HG03575 (cell line): ENCODE data around the gene ADGRF4.
"Not testable (repeated sequence)": the region's sequence is repeated elsewhere in the genome, so short reads cannot be mapped to it uniquely, and the experiment has no call there.

Experiments used
- ATAC-seq: cut with Tn5 transposase; IDR thresholded peaks from one replicate; pipeline ENCODE4 v1.9.1; 2021; ENCODE audit not compliant: unreplicated experiment, insufficient number of reproducible peaks, low FRiP score; ENCODE audit errors: extremely low read depth

ADGRF4 gene

GRCh38 chr6:47724300-47724699 is 25.9 kb downstream of the ADGRF4 start:
- no peak for ATAC-seq

- no peak for ATAC-seq
Measured at GRCh38 chr6:47727391-47727790, 29.0 kb downstream of the ADGRF4 start.

GRCh38 chr6:47729019-47729418 is 30.6 kb downstream of the ADGRF4 start:
- no peak for ATAC-seq

- no peak for ATAC-seq
Measured at GRCh38 chr6:47729457-47729856, 31.1 kb downstream of the ADGRF4 start.

DNA sequence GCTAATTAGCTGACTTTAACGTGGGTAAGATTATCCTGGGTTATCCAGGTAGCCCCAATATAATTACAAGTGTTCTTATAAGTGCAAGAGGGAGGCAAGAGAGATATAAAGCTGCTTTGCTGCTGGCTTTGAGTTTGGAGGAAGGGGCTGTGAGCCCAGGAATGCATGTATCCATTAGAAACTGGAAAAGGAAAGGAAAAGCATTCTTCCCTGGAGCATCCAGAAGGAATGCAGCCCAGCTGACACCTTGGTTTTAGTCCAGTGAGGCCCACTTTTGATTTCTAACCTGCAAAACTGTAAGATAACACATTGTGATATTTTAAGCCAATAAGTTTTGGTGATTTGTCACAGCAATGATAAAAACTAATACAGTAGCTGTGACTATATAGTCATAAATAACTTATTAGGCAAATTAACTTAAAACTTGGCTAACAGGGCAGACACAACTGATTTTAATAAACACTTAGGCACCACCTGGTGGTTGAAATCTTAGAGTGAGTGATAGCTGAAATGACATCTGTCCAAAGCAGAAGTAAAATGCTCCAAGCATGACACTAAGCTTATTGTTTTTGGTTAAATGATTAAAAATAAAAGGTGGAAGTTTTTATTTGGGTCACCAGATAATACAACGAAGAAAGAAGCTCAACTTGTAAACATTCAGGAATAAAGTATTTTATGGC is 35.6 kb downstream of the ADGRF4 start:
- no peak for ATAC-seq

GRCh38 chr6:47734831-47735481 is 36.6 kb downstream of the ADGRF4 start:
- ATAC-seq: no peak

GRCh38 chr6:47736083-47736700 is 37.8 kb downstream of the ADGRF4 start:
- no peak for ATAC-seq

DNA sequence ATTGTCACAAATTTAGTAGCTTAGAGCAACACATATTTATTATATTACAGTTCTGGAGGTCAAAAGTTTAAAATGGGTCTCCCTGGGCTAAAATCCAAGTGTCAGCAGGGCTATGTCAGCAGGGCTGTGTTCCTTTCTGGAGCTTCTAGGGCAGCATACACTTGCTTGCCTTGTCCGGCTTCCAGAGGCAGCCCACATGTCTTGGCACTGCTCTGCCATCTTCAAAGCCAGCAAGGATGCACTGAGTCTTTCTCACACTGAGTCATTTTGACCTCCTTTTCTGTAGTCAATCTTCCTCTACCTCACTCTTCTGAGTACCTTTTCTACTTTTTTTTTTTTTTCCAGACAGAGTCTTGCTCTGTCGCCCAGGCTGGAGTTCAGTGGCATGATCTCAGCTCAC is 39.0 kb downstream of the ADGRF4 start:
- ATAC-seq: no peak

GRCh38 chr6:47740714-47741113 is 42.3 kb downstream of the ADGRF4 start:
- ATAC-seq: no peak

DNA sequence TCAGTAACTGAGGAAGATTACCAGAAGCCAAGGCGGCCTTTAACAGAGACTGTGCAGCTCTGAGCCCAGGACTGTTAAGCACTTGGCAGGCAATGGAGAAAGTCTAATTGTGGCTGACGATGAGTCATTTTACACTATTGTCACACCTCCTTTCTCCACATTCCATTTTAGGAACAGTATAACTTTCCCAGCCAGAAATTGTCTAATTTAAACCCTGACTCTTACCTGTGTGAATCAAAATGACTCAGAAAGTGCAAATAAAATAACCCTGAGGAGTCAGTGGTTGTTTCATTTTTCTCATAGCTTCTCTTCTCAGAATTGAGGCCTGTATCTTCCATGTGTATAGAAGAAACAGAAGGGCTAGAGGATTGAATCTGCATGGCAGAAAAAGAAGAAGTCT is 43.4 kb downstream of the ADGRF4 start:
- ATAC-seq: no peak

- no peak for ATAC-seq
Measured at GRCh38 chr6:47743744-47744143, 45.4 kb downstream of the ADGRF4 start.

- not testable (repeated sequence) for ATAC-seq
Measured at GRCh38 chr6:47745269-47745668, 46.9 kb downstream of the ADGRF4 start.

GRCh38 chr6:47749757-47750156 is 51.4 kb downstream of the ADGRF4 start:
- no peak for ATAC-seq

- ATAC-seq: no peak
Measured at GRCh38 chr6:47752801-47753200, 54.4 kb downstream of the ADGRF4 start.

DNA sequence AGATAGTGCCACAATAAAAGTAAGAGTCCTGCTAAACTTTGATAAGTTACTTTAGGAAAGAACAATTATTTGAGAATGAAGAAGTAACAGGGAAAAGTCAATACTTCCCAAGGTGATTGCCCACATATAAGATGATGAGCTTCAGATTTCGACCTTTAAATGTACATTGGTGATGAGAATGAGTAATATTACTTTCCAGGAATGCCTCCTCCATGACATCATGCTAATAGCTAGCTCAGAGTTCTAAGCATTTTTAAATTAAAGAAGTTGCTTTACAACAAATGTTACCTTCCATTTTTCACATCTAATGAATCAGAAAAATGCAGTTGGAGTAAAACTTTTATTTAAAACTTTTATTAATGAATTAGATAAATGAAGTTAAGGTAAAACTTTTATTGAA is 61.0 kb downstream of the ADGRF4 start:
- no peak for ATAC-seq

DNA sequence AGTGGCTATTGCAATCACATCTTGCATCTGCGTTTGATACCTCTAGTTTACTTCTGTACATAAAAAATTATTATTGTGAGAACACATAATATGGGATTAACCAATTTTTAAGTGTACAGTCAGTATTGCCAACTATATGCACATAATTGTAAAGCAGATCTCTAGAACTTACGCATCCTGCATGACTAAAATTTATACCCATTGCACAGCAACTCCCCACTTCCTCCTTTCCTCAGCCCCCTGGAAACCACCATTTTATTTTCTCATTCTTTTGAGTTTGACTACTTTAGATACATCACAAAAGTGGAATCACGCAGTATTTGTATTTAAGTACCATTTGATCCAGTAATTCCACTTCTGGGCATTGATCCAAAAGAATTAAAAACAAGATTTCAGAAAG is 64.1 kb downstream of the ADGRF4 start:
- ATAC-seq: no peak

GRCh38 chr6:47766445-47766844 is 68.1 kb downstream of the ADGRF4 start:
- no peak for ATAC-seq

DNA sequence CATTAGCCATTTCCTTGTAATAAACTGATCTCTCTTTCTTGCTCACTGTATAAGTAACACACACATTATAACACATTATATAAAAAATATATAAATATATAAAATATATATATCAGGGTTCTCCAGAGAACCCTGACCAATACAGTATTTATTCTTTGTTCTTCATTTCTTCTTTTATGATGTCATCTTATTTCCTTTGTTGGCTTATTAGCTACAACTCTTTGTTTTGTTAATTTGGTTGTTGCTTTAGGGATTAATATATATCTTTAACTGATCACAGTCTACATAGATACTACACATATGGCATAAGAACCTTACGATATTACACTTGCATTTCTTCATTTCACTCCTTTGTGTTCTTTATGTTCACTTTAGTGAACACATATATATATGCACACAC is 68.7 kb downstream of the ADGRF4 start:
- no peak for ATAC-seq

- ATAC-seq: no peak
Measured at GRCh38 chr6:47769982-47770381, 71.6 kb downstream of the ADGRF4 start.
